Liver (tissue), 9 donors: Measurements from ENCODE around the gene ULK2. TPM values are rescaled to one million over a fixed set of nuclear protein-coding genes. Genes with fewer than 3 reads are reported as not detected.

ENCODE experiments used
- DNase-seq: peaks from one replicate; pipeline ENCODE4 v3.0.0-alpha.2; 2017; ENCODE audit warnings: low spot score
- H3K27ac ChIP-seq, 2 donors: one replicate each; pipeline ENCODE4 v1.7.0; 2013; ENCODE audit warnings: inconsistent platforms in 2 of 2, low read length in 2 of 2, control low read depth in 1 of 2, low read depth in 1 of 2, mild to moderate bottlenecking in 1 of 2
- H3K27me3 ChIP-seq, 4 donors: one replicate each; pipeline versions ENCODE4 v1.6.1 to v1.7.0; 2013; ENCODE audit warnings: low read length in 3 of 4, inconsistent platforms in 1 of 4, mild to moderate bottlenecking in 1 of 4, moderate library complexity in 1 of 4; ENCODE audit not compliant: control insufficient read depth in 4 of 4, insufficient read depth in 4 of 4
- H3K36me3 ChIP-seq, 4 donors: one replicate each; pipeline versions ENCODE4 v1.6.1 to v1.7.0; 2013; ENCODE audit warnings: low read length in 3 of 4, mild to moderate bottlenecking in 3 of 4, low read depth in 1 of 4, moderate library complexity in 1 of 4; ENCODE audit not compliant: control insufficient read depth in 4 of 4, insufficient read depth in 3 of 4
- H3K4me1 ChIP-seq, 4 donors: one replicate each; pipeline versions ENCODE4 v1.6.1 to v1.7.0; 2013; ENCODE audit warnings: low read length in 3 of 4, mild to moderate bottlenecking in 3 of 4, moderate library complexity in 1 of 4; ENCODE audit not compliant: control insufficient read depth in 4 of 4, insufficient read depth in 4 of 4
- H3K4me3 ChIP-seq, 3 donors: one replicate each; pipeline versions ENCODE4 v1.6.1 to v1.7.0; 2013; ENCODE audit warnings: low read length in 3 of 3, control low read depth in 1 of 3, low read depth in 1 of 3, mild to moderate bottlenecking in 1 of 3
- H3K9ac ChIP-seq, 2 donors: one replicate each; pipeline ENCODE4 v1.7.0; 2013; ENCODE audit warnings: low read length in 2 of 2, mild to moderate bottlenecking in 2 of 2, moderate library complexity in 2 of 2, control low read depth in 1 of 2, low read depth in 1 of 2
- H3K9me3 ChIP-seq, 4 donors: one replicate each; pipeline versions ENCODE4 v1.6.1 to v1.7.0; 2013; ENCODE audit warnings: low read length in 3 of 4; ENCODE audit not compliant: control insufficient read depth in 4 of 4
- CTCF ChIP-seq: fragments of 150-350 bp; IDR thresholded peaks from 2 replicates; pipeline ENCODE4 v1.5.1; 2017; ENCODE audit warnings: improper control_type of control experiment, low read depth, low read length; ENCODE audit not compliant: missing input control
- EGR1 ChIP-seq, 2 donors: IDR thresholded peaks; 2 replicates each; pipeline ENCODE4 v1.6.1; 2016 to 2018; ENCODE audit warnings: antibody characterized with exemption in 2 of 2, low read depth in 2 of 2
- FOXA1 ChIP-seq: IDR thresholded peaks from 2 replicates; pipeline ENCODE4 v1.6.1; 2016; ENCODE audit warnings: antibody characterized with exemption
- FOXA2 ChIP-seq: IDR thresholded peaks from 2 replicates; pipeline ENCODE4 v1.6.1; 2016; ENCODE audit warnings: antibody characterized with exemption
- GABPA ChIP-seq, 2 donors: IDR thresholded peaks in 1 of 2; conservative IDR thresholded peaks in 1 of 2; 2 replicates each; pipeline ENCODE4 v1.6.1; 2016; ENCODE audit warnings: antibody characterized with exemption in 2 of 2, mild to moderate bottlenecking in 1 of 2, moderate library complexity in 1 of 2
- HNF4A ChIP-seq, 2 donors: conservative IDR thresholded peaks; 2 replicates each; pipeline ENCODE4 v1.6.1; 2016; ENCODE audit warnings: antibody characterized with exemption in 2 of 2, mild to moderate bottlenecking in 2 of 2
- HNF4G ChIP-seq: IDR thresholded peaks from 2 replicates; pipeline ENCODE4 v1.6.1; 2016; ENCODE audit warnings: antibody characterized with exemption
- JUND ChIP-seq, 2 donors: IDR thresholded peaks; 2 replicates each; pipeline ENCODE4 v1.6.1; 2016; ENCODE audit warnings: antibody characterized with exemption in 2 of 2
- NR2F2 ChIP-seq: IDR thresholded peaks from 2 replicates; pipeline ENCODE4 v1.6.1; 2016; ENCODE audit warnings: antibody characterized with exemption
- RAD21 ChIP-seq, 2 donors: IDR thresholded peaks; 2 replicates each; pipeline ENCODE4 v1.6.1; 2016; ENCODE audit warnings: antibody characterized with exemption in 2 of 2, mild to moderate bottlenecking in 2 of 2
- REST ChIP-seq: IDR thresholded peaks from 2 replicates; pipeline ENCODE4 v1.6.1; 2016; ENCODE audit warnings: antibody characterized with exemption, mild to moderate bottlenecking
- RXRA ChIP-seq, 2 donors: IDR thresholded peaks; 2 replicates each; pipeline ENCODE4 v1.6.1; 2017 to 2018; ENCODE audit warnings: antibody characterized with exemption in 2 of 2, mild to moderate bottlenecking in 1 of 2
- SP1 ChIP-seq: IDR thresholded peaks from 2 replicates; pipeline ENCODE4 v1.6.1; 2018; ENCODE audit warnings: antibody characterized with exemption, mild to moderate bottlenecking
- TAF1 ChIP-seq: conservative IDR thresholded peaks from 2 replicates; pipeline ENCODE4 v1.6.1; 2016; ENCODE audit warnings: antibody characterized with exemption, mild to moderate bottlenecking
- YY1 ChIP-seq: IDR thresholded peaks from 2 replicates; pipeline ENCODE4 v1.6.1; 2016; ENCODE audit warnings: antibody characterized with exemption, mild to moderate bottlenecking
- WGBS: extraction: QIAGEN DNeasy Blood & Tissue Kit; methylation state at CpG from one replicate; pipeline ENCODE4 v1.1.7; 2013; 5-methylcytosine and 5-hydroxymethylcytosine counted together
- polyA plus RNA-seq, 2 donors: library from polyadenylated mRNA; stranded (reverse) in 1 of 2; unstranded in 1 of 2; fragments of 200-250 nt in 1 of 2; fragments of >200 nt in 1 of 2; fragmentation: Nextera tagmentation in 1 of 2; extraction: Ambion mirVana in 1 of 2; gene quantifications; one replicate each; pipeline versions ENCODE4 v1.2.1 to v1.2.3, GENCODE V29; 2013 to 2015
- total RNA-seq, 2 donors: library from RNA; depleted of rRNA; stranded (reverse); fragments of >200 nt; gene quantifications; one replicate each; pipeline ENCODE4 v1.2.3, GENCODE V29; 2014
- TF ChIP-seq, protein P1 (sequence below): IDR thresholded peaks from 2 replicates; pipeline ENCODE4 v1.6.1; 2016; ENCODE audit warnings: antibody characterized with exemption
- TF ChIP-seq, protein P2 (sequence below): IDR thresholded peaks from 2 replicates; pipeline ENCODE4 v1.6.1; 2016; ENCODE audit warnings: antibody characterized with exemption
- TF ChIP-seq, protein P3 (sequence below): IDR thresholded peaks from 2 replicates; pipeline ENCODE4 v1.6.1; 2016; ENCODE audit warnings: antibody characterized with exemption
- donor health status: healthy.
- donor health status: healthy.
- donor health status: healthy.
- donor health status: healthy.
- donor health status: healthy.

ULK2 gene
- total and polyA plus RNA-seq, 4 donors: 0.89 to 7.9 (median 4.2) TPM

GRCh38 chr17:19909139-19909538 is 41.4 kb upstream of the ULK2 start:
- no peak for DNase-seq
- no peak overlapping the region for H3K27ac ChIP-seq
- H3K4me1 ChIP-seq: peaks cover 6 to 19% (median 15%) of the 10 kb centered on the region in 4 donors
- H3K27me3 ChIP-seq: no peaks in the 10 kb centered on the region
- H3K9ac ChIP-seq: no peak overlapping the region
- no peak overlapping the region for H3K4me3 ChIP-seq
- no peaks in the 10 kb centered on the region for H3K9me3 ChIP-seq
- peaks cover 6 to 27% (median 20%) of the 10 kb centered on the region in 4 donors for H3K36me3 ChIP-seq
- 84% methylated on average over 6 of the region's 6 CpGs for WGBS
- TF ChIP-seq HNF4G: no peak
- no peak for TF ChIP-seq FOXA2
- TF ChIP-seq, protein P1, sequence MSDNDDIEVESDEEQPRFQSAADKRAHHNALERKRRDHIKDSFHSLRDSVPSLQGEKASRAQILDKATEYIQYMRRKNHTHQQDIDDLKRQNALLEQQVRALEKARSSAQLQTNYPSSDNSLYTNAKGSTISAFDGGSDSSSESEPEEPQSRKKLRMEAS: no peak
- no peak for TF ChIP-seq TAF1
- TF ChIP-seq FOXA1: no peak
- TF ChIP-seq GABPA (IDR thresholded peaks at IDR 0.05 in 1 of 2, conservative IDR thresholded peaks at IDR 0.05 in 1 of 2): no peak
- no peak for TF ChIP-seq CTCF
- TF ChIP-seq EGR1 (IDR thresholded peaks at IDR 0.05; ENCODE audit: low read depth in 2 of 2): no peak
- no peak for TF ChIP-seq RAD21 (IDR thresholded peaks at IDR 0.05)
- TF ChIP-seq YY1: no peak
- TF ChIP-seq RXRA (IDR thresholded peaks at IDR 0.05): no peak
- no peak for TF ChIP-seq NR2F2
- TF ChIP-seq HNF4A (conservative IDR thresholded peaks at IDR 0.05): no peak
- TF ChIP-seq, protein P2, sequence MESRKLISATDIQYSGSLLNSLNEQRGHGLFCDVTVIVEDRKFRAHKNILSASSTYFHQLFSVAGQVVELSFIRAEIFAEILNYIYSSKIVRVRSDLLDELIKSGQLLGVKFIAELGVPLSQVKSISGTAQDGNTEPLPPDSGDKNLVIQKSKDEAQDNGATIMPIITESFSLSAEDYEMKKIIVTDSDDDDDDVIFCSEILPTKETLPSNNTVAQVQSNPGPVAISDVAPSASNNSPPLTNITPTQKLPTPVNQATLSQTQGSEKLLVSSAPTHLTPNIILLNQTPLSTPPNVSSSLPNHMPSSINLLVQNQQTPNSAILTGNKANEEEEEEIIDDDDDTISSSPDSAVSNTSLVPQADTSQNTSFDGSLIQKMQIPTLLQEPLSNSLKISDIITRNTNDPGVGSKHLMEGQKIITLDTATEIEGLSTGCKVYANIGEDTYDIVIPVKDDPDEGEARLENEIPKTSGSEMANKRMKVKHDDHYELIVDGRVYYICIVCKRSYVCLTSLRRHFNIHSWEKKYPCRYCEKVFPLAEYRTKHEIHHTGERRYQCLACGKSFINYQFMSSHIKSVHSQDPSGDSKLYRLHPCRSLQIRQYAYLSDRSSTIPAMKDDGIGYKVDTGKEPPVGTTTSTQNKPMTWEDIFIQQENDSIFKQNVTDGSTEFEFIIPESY: no peak
- TF ChIP-seq, protein P3, sequence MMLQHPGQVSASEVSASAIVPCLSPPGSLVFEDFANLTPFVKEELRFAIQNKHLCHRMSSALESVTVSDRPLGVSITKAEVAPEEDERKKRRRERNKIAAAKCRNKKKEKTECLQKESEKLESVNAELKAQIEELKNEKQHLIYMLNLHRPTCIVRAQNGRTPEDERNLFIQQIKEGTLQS: no peak
- TF ChIP-seq SP1: no peak
- no peak for TF ChIP-seq REST
- no peak for TF ChIP-seq JUND (IDR thresholded peaks at IDR 0.05)
